HEK293T (cell line): ENCODE results near the gene TCEANC2.

Source experiments
- CTCF ChIA-PET: fragments of 350-600 bp; formaldehyde crosslinking; extraction: SDS; loops from one replicate; lab custom pipeline; 2021; ENCODE audit warnings: antibody characterized with exemption, inconsistent platforms; lab: Yijun Ruan, JAX
- POLR2A ChIA-PET: fragments of 350-600 bp; formaldehyde crosslinking; extraction: SDS; loops from one replicate; lab custom pipeline; 2020; ENCODE audit warnings: antibody characterized with exemption, inconsistent platforms; lab: Yijun Ruan, JAX
- DNase-seq: peaks from one replicate; pipeline ENCODE4 v3.0.0; 2012; ENCODE audit warnings: mixed read lengths; ENCODE audit errors: extremely low spot score
- ARNT ChIP-seq: fragments of 450-650 bp; IDR thresholded peaks from 2 replicates; pipeline ENCODE4 v1.6.1; 2017; ENCODE audit warnings: mild to moderate bottlenecking
- BHLHE40 ChIP-seq: fragments of 450-650 bp; IDR thresholded peaks from 2 replicates; pipeline ENCODE4 v1.6.1; 2016; ENCODE audit warnings: mild to moderate bottlenecking, moderate library complexity, borderline replicate concordance
- CTBP1 ChIP-seq: fragments of 450-650 bp; IDR thresholded peaks from 2 replicates; pipeline ENCODE4 v1.6.1; 2016; ENCODE audit warnings: borderline replicate concordance
- ELF4 ChIP-seq: fragments of 450-650 bp; IDR thresholded peaks from 2 replicates; pipeline ENCODE4 v1.6.1; 2017; ENCODE audit warnings: antibody characterized with exemption
- FOXA1 ChIP-seq: fragments of 450-650 bp; IDR thresholded peaks from 2 replicates; pipeline ENCODE4 v1.6.1; 2016; ENCODE audit warnings: mild to moderate bottlenecking
- FOXK2 ChIP-seq: fragments of 450-650 bp; IDR thresholded peaks from 2 replicates; pipeline ENCODE4 v1.6.1; 2016; ENCODE audit warnings: mild to moderate bottlenecking
- FOXM1 ChIP-seq: fragments of 450-650 bp; IDR thresholded peaks from 2 replicates; pipeline ENCODE4 v1.6.1; 2017; ENCODE audit warnings: mild to moderate bottlenecking, borderline replicate concordance
- HDGF ChIP-seq: fragments of 450-650 bp; IDR thresholded peaks from 2 replicates; pipeline ENCODE4 v1.6.1; 2017; ENCODE audit warnings: antibody characterized with exemption, borderline replicate concordance
- L3MBTL2 ChIP-seq: fragments of 450-650 bp; conservative IDR thresholded peaks from 2 replicates; pipeline ENCODE4 v1.6.1; 2016; ENCODE audit warnings: mild to moderate bottlenecking
- LEF1 ChIP-seq: fragments of 450-650 bp; IDR thresholded peaks from 2 replicates; pipeline ENCODE4 v1.6.1; 2017; ENCODE audit warnings: mild to moderate bottlenecking, borderline replicate concordance
- NFRKB ChIP-seq: fragments of 450-650 bp; IDR thresholded peaks from 2 replicates; pipeline ENCODE4 v1.6.1; 2016; ENCODE audit warnings: mild to moderate bottlenecking, moderate library complexity
- PKNOX1 ChIP-seq: fragments of 450-650 bp; IDR thresholded peaks from 2 replicates; pipeline ENCODE4 v1.6.1; 2016
- SP1 ChIP-seq: fragments of 450-650 bp; IDR thresholded peaks from 2 replicates; pipeline ENCODE4 v1.6.1; 2017
- SUZ12 ChIP-seq: fragments of 450-650 bp; IDR thresholded peaks from 2 replicates; pipeline ENCODE4 v1.6.1; 2016; ENCODE audit warnings: mild to moderate bottlenecking
- TARDBP ChIP-seq: fragments of 450-650 bp; IDR thresholded peaks from 2 replicates; pipeline ENCODE4 v1.6.1; 2016
- ZNF384 ChIP-seq: fragments of 450-650 bp; IDR thresholded peaks from 2 replicates; pipeline ENCODE4 v1.6.1; 2016

Gene TCEANC2

DNA sequence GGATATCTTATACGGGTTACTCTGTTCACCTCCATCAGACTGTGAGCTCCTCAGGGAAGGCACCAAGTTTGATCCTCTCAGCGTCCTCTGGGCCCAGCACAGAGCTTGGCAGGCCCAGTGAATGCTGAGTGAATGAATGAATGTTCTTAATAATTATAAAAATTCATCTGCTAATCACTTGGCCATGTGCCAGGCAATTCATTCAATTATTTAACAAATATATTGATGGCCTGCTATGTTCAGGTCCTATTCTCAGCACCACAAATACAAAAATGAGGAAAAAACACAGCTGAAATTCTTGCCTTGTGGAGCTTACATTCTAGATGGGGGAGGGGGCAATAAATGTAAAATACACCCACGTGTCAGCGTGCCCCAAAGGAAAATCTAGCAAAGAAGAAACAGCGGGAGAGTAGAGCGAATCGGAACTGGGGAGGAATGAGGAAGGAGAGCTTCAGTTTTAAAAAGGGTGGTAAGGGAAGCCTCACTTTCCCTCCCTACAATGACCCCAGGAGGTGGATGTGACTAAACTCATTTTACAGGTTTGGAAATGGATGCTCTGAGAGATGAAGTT lies 83.6 kb downstream of the TCEANC2 start:
- ChIA-PET POLR2A (interaction anchor here (0.9 kb wide), 1 partner anchor 15 kb away, joined by 4 read pairs; no protein-coding TSS in a partner anchor), CTCF (no interaction called here)
- no peak for DNase-seq
- TF ChIP-seq FOXK2 (no peak), LEF1 (no peak), CTBP1 (no peak), BHLHE40 (no peak), ELF4 (no peak), FOXM1 (no peak), L3MBTL2 (no peak), TARDBP (no peak), SP1 (no peak), FOXA1 (no peak), SUZ12 (no peak), PKNOX1 (no peak), ARNT (no peak), ZNF384 (no peak), HDGF (no peak)

- POLR2A ChIA-PET, result interaction anchor here (0.5 kb wide), 1 partner anchor 11 kb away, joined by 3 read pairs; no protein-coding TSS in a partner anchor
- CTCF ChIA-PET, result no interaction called here
- TF ChIP-seq TARDBP, result no peak
- TF ChIP-seq HDGF, result no peak
- no peak for DNase-seq
Measured at GRCh38 chr1:54137534-54138061, 84.2 kb downstream of the TCEANC2 start.

- DNase-seq, result no peak
- CTCF ChIA-PET, result no interaction called here
- TF ChIP-seq PKNOX1 (no peak), ZNF384 (no peak), LEF1 (no peak), HDGF (no peak), NFRKB (no peak), BHLHE40 (no peak), SP1 (no peak), SUZ12 (no peak), FOXM1 (no peak), TARDBP (no peak), L3MBTL2 (no peak), ARNT (no peak), ELF4 (no peak), FOXK2 (no peak), FOXA1 (no peak), CTBP1 (no peak)
- POLR2A ChIA-PET, result interaction anchor here (0.5 kb wide), 1 partner anchor 1210 kb away, joined by 3 read pairs; no protein-coding TSS in a partner anchor
Measured at GRCh38 chr1:54138994-54139393, 85.6 kb downstream of the TCEANC2 start.

DNA sequence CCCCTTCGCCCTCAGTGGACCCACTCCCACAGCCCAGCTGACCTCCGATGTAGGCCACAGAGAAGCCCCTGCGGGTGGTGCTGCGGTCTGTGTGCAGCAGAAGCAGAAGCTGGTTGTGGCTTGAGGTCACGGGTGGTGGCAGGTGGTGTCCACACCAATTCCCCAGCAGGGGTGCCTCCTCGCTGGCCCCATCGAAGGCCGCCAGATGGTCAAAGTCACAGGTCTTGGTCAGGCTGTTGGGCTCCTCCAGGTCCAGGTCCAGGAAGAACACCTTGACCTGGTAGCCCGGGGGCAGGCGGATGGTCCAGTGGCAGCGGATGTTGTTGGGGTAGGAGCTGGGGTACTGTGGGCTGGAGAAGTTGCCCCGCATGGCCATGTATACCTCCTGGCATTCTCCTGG lies 86.3 kb downstream of the TCEANC2 start:
- ChIA-PET POLR2A (no interaction called here), CTCF (no interaction called here)
- no peak for TF ChIP-seq HDGF
- no peak for TF ChIP-seq SP1
- no peak for TF ChIP-seq SUZ12
- no peak for TF ChIP-seq PKNOX1
- TF ChIP-seq CTBP1, result no peak
- no peak for TF ChIP-seq NFRKB
- no peak for TF ChIP-seq ARNT
- TF ChIP-seq L3MBTL2, result no peak
- TF ChIP-seq FOXA1, result no peak
- no peak for TF ChIP-seq LEF1
- TF ChIP-seq BHLHE40, result no peak
- no peak for DNase-seq

- ChIA-PET CTCF (interaction anchor here (0.6 to 1.1 kb wide), 2 partner anchors 19 to 220 kb away, joined by 3 read pairs; no protein-coding TSS in a partner anchor), POLR2A (interaction anchor here (1.1 kb wide), 1 partner anchor 14 kb away, joined by 3 read pairs; no protein-coding TSS in a partner anchor)
- TF ChIP-seq L3MBTL2 (no peak), PKNOX1 (no peak), BHLHE40 (no peak)
- DNase-seq, result no peak
Measured at GRCh38 chr1:54142146-54142900, 88.9 kb downstream of the TCEANC2 start.
